ENCODE data around the gene DLG2.

DNA sequence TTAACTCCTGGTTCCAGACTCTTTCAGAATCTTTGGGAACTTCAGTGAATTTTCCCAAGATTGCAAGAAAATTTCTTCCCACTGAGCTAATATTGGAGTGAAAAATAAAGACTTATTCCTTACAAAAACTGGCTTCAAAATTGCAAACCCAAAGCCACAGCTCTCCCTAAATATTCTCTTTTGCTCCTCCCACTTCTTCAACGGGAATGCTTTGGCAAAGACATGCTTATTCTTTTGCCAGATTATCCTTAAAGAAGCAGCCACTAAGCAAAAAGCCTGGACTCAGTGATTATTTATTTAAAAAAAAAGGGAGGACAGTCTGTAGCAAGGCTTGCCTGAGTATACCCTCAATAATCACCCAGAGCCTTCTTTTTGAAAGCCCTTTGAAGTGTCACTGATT, 1438.6 kb downstream of the DLG2 start:
- TF ChIP-seq, protein P1, sequence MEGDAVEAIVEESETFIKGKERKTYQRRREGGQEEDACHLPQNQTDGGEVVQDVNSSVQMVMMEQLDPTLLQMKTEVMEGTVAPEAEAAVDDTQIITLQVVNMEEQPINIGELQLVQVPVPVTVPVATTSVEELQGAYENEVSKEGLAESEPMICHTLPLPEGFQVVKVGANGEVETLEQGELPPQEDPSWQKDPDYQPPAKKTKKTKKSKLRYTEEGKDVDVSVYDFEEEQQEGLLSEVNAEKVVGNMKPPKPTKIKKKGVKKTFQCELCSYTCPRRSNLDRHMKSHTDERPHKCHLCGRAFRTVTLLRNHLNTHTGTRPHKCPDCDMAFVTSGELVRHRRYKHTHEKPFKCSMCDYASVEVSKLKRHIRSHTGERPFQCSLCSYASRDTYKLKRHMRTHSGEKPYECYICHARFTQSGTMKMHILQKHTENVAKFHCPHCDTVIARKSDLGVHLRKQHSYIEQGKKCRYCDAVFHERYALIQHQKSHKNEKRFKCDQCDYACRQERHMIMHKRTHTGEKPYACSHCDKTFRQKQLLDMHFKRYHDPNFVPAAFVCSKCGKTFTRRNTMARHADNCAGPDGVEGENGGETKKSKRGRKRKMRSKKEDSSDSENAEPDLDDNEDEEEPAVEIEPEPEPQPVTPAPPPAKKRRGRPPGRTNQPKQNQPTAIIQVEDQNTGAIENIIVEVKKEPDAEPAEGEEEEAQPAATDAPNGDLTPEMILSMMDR (IDR thresholded peaks at IDR 0.05) = no peak
- no peak for TF ChIP-seq EP300 (IDR thresholded peaks at IDR 0.05)

Data from suprapubic skin (tissue), 3 donors.